Neural cell (in vitro differentiated cells): Measurements from ENCODE around the gene MIF. TPM values are rescaled to one million over a fixed set of nuclear protein-coding genes. Genes with fewer than 3 reads are reported as not detected.
"Not testable (repeated sequence)": the region's sequence is repeated elsewhere in the genome, so short reads cannot be mapped to it uniquely, and the experiment has no call there.

Experiments
- H2AFZ ChIP-seq: fragments of 200-600, 300-800 bp; sonication (generic), shearing (Covaris generic); 2 replicates; pipeline ENCODE4 v1.6.0; 2014; ENCODE audit warnings: low read depth, mild to moderate bottlenecking, antibody characterized with exemption, low read length, moderate library complexity
- H3F3A ChIP-seq: fragments of 200-600 bp; shearing (Covaris generic); 2 replicates; pipeline ENCODE4 v1.6.1; 2016; ENCODE audit warnings: mild to moderate bottlenecking, moderate library complexity, mixed read lengths, antibody characterized with exemption, low read length; ENCODE audit not compliant: insufficient read depth, poor library complexity, severe bottlenecking
- H3K27ac ChIP-seq: fragments of 200-600, 300-800 bp; sonication (generic), shearing (Covaris generic); 2 replicates; pipeline ENCODE4 v1.5.1; 2014; ENCODE audit warnings: mild to moderate bottlenecking, low read length, moderate library complexity
- H3K27me3 ChIP-seq: fragments of 300-800, 200-600 bp; sonication (generic), shearing (Covaris generic); 2 replicates; pipeline ENCODE4 v1.6.0; 2014; ENCODE audit warnings: mild to moderate bottlenecking, low read depth, low read length, moderate library complexity; ENCODE audit not compliant: insufficient read depth
- H3K36me3 ChIP-seq: fragments of 300-800, 200-600 bp; sonication (generic), shearing (Covaris generic); 2 replicates; pipeline ENCODE4 v1.5.1; 2014; ENCODE audit warnings: mild to moderate bottlenecking, antibody characterized with exemption, low read length, moderate library complexity; ENCODE audit not compliant: insufficient read depth
- H3K4me2 ChIP-seq: fragments of 300-800, 200-600 bp; sonication (generic), shearing (Covaris generic); 2 replicates; pipeline ENCODE4 v1.6.0; 2014; ENCODE audit warnings: mild to moderate bottlenecking, low read length
- H3K4me3 ChIP-seq: fragments of 300-800, 200-600 bp; sonication (generic), shearing (Covaris generic); 2 replicates; pipeline ENCODE4 v1.5.1; 2014; ENCODE audit warnings: mild to moderate bottlenecking, low read length, moderate library complexity
- H3K79me2 ChIP-seq: fragments of 200-600 bp; shearing (Covaris generic); replicated peaks from 2 replicates; pipeline ENCODE4 v1.6.0; 2014; ENCODE audit warnings: mild to moderate bottlenecking, low read length, moderate library complexity; ENCODE audit not compliant: insufficient read depth
- H3K9ac ChIP-seq: fragments of 300-800, 200-600 bp; sonication (generic), shearing (Covaris generic); 2 replicates; pipeline ENCODE4 v1.6.1; 2016; ENCODE audit warnings: mild to moderate bottlenecking, low read length, mixed read lengths
- H3K9me2 ChIP-seq: fragments of 200-600 bp; shearing (Covaris generic); 2 replicates; pipeline ENCODE4 v1.6.1; 2016; ENCODE audit warnings: mild to moderate bottlenecking, low read length, mixed read lengths; ENCODE audit not compliant: insufficient read depth
- H3K9me3 ChIP-seq: fragments of 200-600, 300-800 bp; sonication (generic), shearing (Covaris generic); 2 replicates; pipeline ENCODE4 v1.6.1; 2016; ENCODE audit warnings: mild to moderate bottlenecking, mixed run types, low read length, moderate library complexity, mixed read lengths
- H4K20me1 ChIP-seq: fragments of 200-600 bp; shearing (Covaris generic); 2 replicates; pipeline ENCODE4 v1.6.1; 2016; ENCODE audit warnings: mild to moderate bottlenecking, mixed run types; ENCODE audit not compliant: insufficient read depth
- EP300 ChIP-seq: fragments of 450-650 bp; conservative IDR thresholded peaks from 2 replicates; pipeline ENCODE4 v1.6.1; 2014; ENCODE audit warnings: antibody characterized with exemption, mild to moderate bottlenecking, moderate library complexity; ENCODE audit not compliant: poor library complexity, severe bottlenecking
- EZH2 ChIP-seq: fragments of 200-600, 300-800 bp; shearing (Covaris generic), sonication (generic); IDR thresholded peaks from 2 replicates; pipeline ENCODE4 v1.6.1; 2014; ENCODE audit warnings: antibody characterized with exemption, low read length, borderline replicate concordance, mild to moderate bottlenecking; ENCODE audit not compliant: insufficient read depth, poor library complexity, severe bottlenecking
- POLR2AphosphoS5 ChIP-seq: IDR thresholded peaks from 2 replicates; pipeline ENCODE4 v1.6.1; 2012
- RAD21 ChIP-seq: fragments of 450-650 bp; conservative IDR thresholded peaks from 2 replicates; pipeline ENCODE4 v1.6.1; 2014; ENCODE audit warnings: antibody characterized with exemption, mild to moderate bottlenecking, moderate library complexity
- SMC3 ChIP-seq: fragments of 450-650 bp; conservative IDR thresholded peaks from 2 replicates; pipeline ENCODE4 v1.6.1; 2014; ENCODE audit warnings: antibody characterized with exemption, mild to moderate bottlenecking, moderate library complexity; ENCODE audit not compliant: poor library complexity
- TAF1 ChIP-seq: IDR thresholded peaks from 2 replicates; pipeline ENCODE4 v1.6.1; 2012; ENCODE audit warnings: low read depth
- polyA plus RNA-seq: library from polyadenylated mRNA; depleted of rRNA; stranded (reverse); fragments of >200 nt; gene quantifications from 2 replicates; pipeline ENCODE4 v1.2.3, GENCODE V29; 2014
- TF ChIP-seq, protein P1 (sequence below): IDR thresholded peaks from 2 replicates; pipeline ENCODE4 v1.6.1; 2012; ENCODE audit warnings: borderline replicate concordance
- TF ChIP-seq, protein P2 (sequence below): fragments of 450-650 bp; IDR thresholded peaks from 2 replicates; pipeline ENCODE4 v1.5.1; 2014; ENCODE audit warnings: antibody characterized with exemption, mild to moderate bottlenecking, moderate library complexity; ENCODE audit not compliant: poor library complexity, severe bottlenecking

The MIF gene
- polyA plus RNA-seq, 1 donor from 2014 or later, result 369 TPM

DNA sequence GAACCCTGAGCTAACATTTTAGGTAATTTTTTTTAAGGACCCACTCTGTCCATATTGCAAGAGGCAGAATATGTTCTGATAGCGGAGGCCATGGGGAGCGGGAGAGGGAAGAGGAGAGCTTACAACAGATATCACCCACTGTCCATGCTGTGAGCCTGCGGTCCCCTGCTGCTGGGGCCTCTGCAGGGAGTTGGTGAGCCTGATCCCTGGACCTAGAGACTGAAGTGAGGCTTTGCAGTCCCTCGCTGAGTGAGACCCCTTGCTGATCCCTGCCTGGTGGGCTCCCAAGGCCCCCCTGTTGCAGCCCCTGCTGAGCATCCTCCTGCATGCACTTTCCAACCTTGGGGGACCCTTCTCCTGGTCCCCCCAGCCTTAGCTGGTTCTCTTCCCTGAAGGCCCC lies 12.5 kb downstream of the MIF start:
- H3K27me3 ChIP-seq, result no peaks in the 10 kb centered on the region
- H2AFZ ChIP-seq, result no peak overlapping the region
- no peaks in the 10 kb centered on the region for H4K20me1 ChIP-seq
- TF ChIP-seq EZH2 (no peak), RAD21 (no peak), POLR2AphosphoS5 (no peak), TAF1 (no peak)
- TF ChIP-seq, protein P1, sequence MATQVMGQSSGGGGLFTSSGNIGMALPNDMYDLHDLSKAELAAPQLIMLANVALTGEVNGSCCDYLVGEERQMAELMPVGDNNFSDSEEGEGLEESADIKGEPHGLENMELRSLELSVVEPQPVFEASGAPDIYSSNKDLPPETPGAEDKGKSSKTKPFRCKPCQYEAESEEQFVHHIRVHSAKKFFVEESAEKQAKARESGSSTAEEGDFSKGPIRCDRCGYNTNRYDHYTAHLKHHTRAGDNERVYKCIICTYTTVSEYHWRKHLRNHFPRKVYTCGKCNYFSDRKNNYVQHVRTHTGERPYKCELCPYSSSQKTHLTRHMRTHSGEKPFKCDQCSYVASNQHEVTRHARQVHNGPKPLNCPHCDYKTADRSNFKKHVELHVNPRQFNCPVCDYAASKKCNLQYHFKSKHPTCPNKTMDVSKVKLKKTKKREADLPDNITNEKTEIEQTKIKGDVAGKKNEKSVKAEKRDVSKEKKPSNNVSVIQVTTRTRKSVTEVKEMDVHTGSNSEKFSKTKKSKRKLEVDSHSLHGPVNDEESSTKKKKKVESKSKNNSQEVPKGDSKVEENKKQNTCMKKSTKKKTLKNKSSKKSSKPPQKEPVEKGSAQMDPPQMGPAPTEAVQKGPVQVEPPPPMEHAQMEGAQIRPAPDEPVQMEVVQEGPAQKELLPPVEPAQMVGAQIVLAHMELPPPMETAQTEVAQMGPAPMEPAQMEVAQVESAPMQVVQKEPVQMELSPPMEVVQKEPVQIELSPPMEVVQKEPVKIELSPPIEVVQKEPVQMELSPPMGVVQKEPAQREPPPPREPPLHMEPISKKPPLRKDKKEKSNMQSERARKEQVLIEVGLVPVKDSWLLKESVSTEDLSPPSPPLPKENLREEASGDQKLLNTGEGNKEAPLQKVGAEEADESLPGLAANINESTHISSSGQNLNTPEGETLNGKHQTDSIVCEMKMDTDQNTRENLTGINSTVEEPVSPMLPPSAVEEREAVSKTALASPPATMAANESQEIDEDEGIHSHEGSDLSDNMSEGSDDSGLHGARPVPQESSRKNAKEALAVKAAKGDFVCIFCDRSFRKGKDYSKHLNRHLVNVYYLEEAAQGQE, result no peak
- H3K4me3 ChIP-seq, result no peak overlapping the region
- H3K4me2 ChIP-seq, result no peak overlapping the region
- H3K9me2 ChIP-seq, result no peaks in the 10 kb centered on the region
- no peak overlapping the region for H3K27ac ChIP-seq
- no peaks in the 10 kb centered on the region for H3K36me3 ChIP-seq
- H3K9ac ChIP-seq, result no peak overlapping the region
- no peaks in the 10 kb centered on the region for H3K79me2 ChIP-seq
- no peaks in the 10 kb centered on the region for H3K9me3 ChIP-seq
- no peaks in the 10 kb centered on the region for H3F3A ChIP-seq

DNA sequence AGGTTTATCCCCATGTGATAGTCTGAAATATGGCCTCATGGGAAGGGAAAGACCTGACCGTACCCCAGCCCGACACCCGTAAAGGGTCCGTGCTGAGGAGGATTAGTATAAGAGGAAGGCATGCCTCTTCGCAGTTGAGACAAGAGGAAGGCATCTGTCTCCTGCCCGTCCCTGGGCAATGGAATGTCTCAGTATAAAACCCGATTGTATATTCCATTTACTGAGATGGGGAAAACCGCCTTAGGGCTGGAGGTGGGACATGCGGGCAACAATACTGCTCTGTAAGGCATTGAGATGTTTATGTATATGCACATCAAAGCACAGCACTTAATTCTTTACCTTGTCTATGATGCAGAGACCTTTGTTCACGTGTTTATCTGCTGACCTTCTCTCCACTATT lies 13.2 kb downstream of the MIF start:
- not testable (repeated sequence) for H3K4me2 ChIP-seq, H3F3A ChIP-seq, H3K79me2 ChIP-seq, H3K27me3 ChIP-seq, H3K36me3 ChIP-seq, H4K20me1 ChIP-seq, H3K27ac ChIP-seq, H3K9me3 ChIP-seq, H2AFZ ChIP-seq, H3K9me2 ChIP-seq, H3K9ac ChIP-seq, H3K4me3 ChIP-seq

- Histone ChIP-seq H3K27me3 (no peaks in the 10 kb centered on the region), H3K9ac (no peak overlapping the region), H3K79me2 (no peaks in the 10 kb centered on the region), H3F3A (no peaks in the 10 kb centered on the region), H3K4me2 (no peak overlapping the region), H3K9me3 (no peaks in the 10 kb centered on the region), H3K27ac (no peak overlapping the region), H3K4me3 (no peak overlapping the region), H3K36me3 (no peaks in the 10 kb centered on the region), H4K20me1 (no peaks in the 10 kb centered on the region), H3K9me2 (no peaks in the 10 kb centered on the region), H2AFZ (no peak overlapping the region)
- TF ChIP-seq EP300 (no peak), SMC3 (no peak), RAD21 (no peak), POLR2AphosphoS5 (no peak), EZH2 (no peak)
- TF ChIP-seq, protein P1, result no peak
- TF ChIP-seq, protein P2, sequence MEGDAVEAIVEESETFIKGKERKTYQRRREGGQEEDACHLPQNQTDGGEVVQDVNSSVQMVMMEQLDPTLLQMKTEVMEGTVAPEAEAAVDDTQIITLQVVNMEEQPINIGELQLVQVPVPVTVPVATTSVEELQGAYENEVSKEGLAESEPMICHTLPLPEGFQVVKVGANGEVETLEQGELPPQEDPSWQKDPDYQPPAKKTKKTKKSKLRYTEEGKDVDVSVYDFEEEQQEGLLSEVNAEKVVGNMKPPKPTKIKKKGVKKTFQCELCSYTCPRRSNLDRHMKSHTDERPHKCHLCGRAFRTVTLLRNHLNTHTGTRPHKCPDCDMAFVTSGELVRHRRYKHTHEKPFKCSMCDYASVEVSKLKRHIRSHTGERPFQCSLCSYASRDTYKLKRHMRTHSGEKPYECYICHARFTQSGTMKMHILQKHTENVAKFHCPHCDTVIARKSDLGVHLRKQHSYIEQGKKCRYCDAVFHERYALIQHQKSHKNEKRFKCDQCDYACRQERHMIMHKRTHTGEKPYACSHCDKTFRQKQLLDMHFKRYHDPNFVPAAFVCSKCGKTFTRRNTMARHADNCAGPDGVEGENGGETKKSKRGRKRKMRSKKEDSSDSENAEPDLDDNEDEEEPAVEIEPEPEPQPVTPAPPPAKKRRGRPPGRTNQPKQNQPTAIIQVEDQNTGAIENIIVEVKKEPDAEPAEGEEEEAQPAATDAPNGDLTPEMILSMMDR, result no peak
Measured at GRCh38 chr22:23908587-23909205, 14.5 kb downstream of the MIF start.
